ENCODE data around the gene PINK1. TPM values are rescaled to one million over a fixed set of nuclear protein-coding genes. Genes with fewer than 3 reads are reported as not detected.

Gene PINK1
- total RNA-seq (ENCODE audit: low replicate concordance), result 33.8 and 37.0 TPM in 2 replicates
- long read RNA-seq, partial matches to known transcripts, result 22 of 40 reads
- long read RNA-seq, other reads (novel, unspliced or antisense), result 13 of 40 reads

GRCh38 chr1:20633190-20634064 lies at the start of gene PINK1:
Gene PINK1, plus strand, starts transcription at chr1:20633458. Its CDS starts 91 bp downstream, at chr1:20633549.
- H3K27ac Mint-ChIP-seq, result peak within 1 kb of the TSS; percentile 85
- peak; percentile 92 for DNase-seq (ENCODE audit: extremely low spot score, unreplicated experiment)
- peaks cover 3% of the 10 kb centered on the region for H3K27me3 Mint-ChIP-seq
- peak within 1 kb of the TSS; percentile 95 for H3K4me3 Mint-ChIP-seq
- no peaks in the 10 kb centered on the region for H3K9me3 Mint-ChIP-seq
- peak; percentile 100 for TF ChIP-seq CTCF (conservative IDR thresholded peaks at IDR 0.05)
- H3K4me1 Mint-ChIP-seq (ENCODE audit: unreplicated experiment), result peaks cover 10% of the 10 kb centered on the region
- H3K36me3 Mint-ChIP-seq, result no peaks in the 10 kb centered on the region

GRCh38 chr1:20584890-20585289 lies 48.4 kb upstream of the PINK1 start:
- DNase-seq (ENCODE audit: extremely low spot score, unreplicated experiment), result no peak
- H3K36me3 Mint-ChIP-seq, result no peaks in the 10 kb centered on the region
- H3K27ac Mint-ChIP-seq, result no peak overlapping the region
- no peaks in the 10 kb centered on the region for H3K9me3 Mint-ChIP-seq
- no peak for TF ChIP-seq CTCF (conservative IDR thresholded peaks at IDR 0.05)
- H3K4me1 Mint-ChIP-seq (ENCODE audit: unreplicated experiment), result peaks cover 8% of the 10 kb centered on the region
- H3K4me3 Mint-ChIP-seq, result no peak overlapping the region
- H3K27me3 Mint-ChIP-seq, result peaks cover 45% of the 10 kb centered on the region

- no peak overlapping the region for H3K4me3 Mint-ChIP-seq
- TF ChIP-seq CTCF (conservative IDR thresholded peaks at IDR 0.05), result no peak
- no peaks in the 10 kb centered on the region for H3K36me3 Mint-ChIP-seq
- peaks cover 15% of the 10 kb centered on the region for H3K4me1 Mint-ChIP-seq (ENCODE audit: unreplicated experiment)
- peaks cover 57% of the 10 kb centered on the region for H3K27me3 Mint-ChIP-seq
- no peak overlapping the region for H3K27ac Mint-ChIP-seq
- no peaks in the 10 kb centered on the region for H3K9me3 Mint-ChIP-seq
- no peak for DNase-seq (ENCODE audit: extremely low spot score, unreplicated experiment)
These were observed 46.2 kb upstream of the PINK1 start for GRCh38 chr1:20586953-20587660.

DNA sequence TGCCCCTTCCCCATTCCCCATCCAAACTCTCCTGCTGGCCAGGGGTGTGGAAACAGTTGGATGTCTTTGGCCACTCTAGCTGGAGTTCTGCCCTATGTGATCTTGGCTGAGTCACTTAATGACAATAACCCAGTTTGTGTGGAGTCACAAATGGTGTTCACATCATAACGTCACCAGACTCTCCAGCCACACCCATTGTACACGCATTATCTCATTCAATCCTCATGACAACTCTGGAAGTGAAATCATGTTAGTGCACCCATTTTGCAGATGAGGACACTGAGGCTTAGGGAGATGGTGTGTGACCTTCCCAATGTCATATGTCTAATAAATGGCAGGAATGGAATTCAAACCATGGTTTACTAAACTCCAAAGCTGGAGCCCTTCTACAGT lies 45.6 kb upstream of the PINK1 start:
- H3K27me3 Mint-ChIP-seq, result peaks cover 61% of the 10 kb centered on the region
- no peak for TF ChIP-seq CTCF (conservative IDR thresholded peaks at IDR 0.05)
- no peak for DNase-seq (ENCODE audit: extremely low spot score, unreplicated experiment)
- H3K4me3 Mint-ChIP-seq, result no peak overlapping the region
- no peaks in the 10 kb centered on the region for H3K36me3 Mint-ChIP-seq
- no peak overlapping the region for H3K27ac Mint-ChIP-seq
- peaks cover 15% of the 10 kb centered on the region for H3K4me1 Mint-ChIP-seq (ENCODE audit: unreplicated experiment)
- H3K9me3 Mint-ChIP-seq, result no peaks in the 10 kb centered on the region

- H3K27ac Mint-ChIP-seq, result peak within 1 kb of the TSS; percentile 72
- peaks cover 59% of the 10 kb centered on the region for H3K27me3 Mint-ChIP-seq
- H3K4me1 Mint-ChIP-seq (ENCODE audit: unreplicated experiment), result peaks cover 15% of the 10 kb centered on the region
- TF ChIP-seq CTCF (conservative IDR thresholded peaks at IDR 0.05), result no peak
- H3K36me3 Mint-ChIP-seq, result no peaks in the 10 kb centered on the region
- no peaks in the 10 kb centered on the region for H3K9me3 Mint-ChIP-seq
- DNase-seq (ENCODE audit: extremely low spot score, unreplicated experiment), result no peak
- peak within 1 kb of the TSS; percentile 35 for H3K4me3 Mint-ChIP-seq
These were observed 44.5 kb upstream of the PINK1 start, which contains the start of gene CDA for GRCh38 chr1:20588634-20589225. Gene CDA, plus strand, starts transcription at chr1:20589097. Its CDS starts 33 bp downstream, at chr1:20589130.
